ENCODE results near the gene METRNL.

Gene METRNL

DNA sequence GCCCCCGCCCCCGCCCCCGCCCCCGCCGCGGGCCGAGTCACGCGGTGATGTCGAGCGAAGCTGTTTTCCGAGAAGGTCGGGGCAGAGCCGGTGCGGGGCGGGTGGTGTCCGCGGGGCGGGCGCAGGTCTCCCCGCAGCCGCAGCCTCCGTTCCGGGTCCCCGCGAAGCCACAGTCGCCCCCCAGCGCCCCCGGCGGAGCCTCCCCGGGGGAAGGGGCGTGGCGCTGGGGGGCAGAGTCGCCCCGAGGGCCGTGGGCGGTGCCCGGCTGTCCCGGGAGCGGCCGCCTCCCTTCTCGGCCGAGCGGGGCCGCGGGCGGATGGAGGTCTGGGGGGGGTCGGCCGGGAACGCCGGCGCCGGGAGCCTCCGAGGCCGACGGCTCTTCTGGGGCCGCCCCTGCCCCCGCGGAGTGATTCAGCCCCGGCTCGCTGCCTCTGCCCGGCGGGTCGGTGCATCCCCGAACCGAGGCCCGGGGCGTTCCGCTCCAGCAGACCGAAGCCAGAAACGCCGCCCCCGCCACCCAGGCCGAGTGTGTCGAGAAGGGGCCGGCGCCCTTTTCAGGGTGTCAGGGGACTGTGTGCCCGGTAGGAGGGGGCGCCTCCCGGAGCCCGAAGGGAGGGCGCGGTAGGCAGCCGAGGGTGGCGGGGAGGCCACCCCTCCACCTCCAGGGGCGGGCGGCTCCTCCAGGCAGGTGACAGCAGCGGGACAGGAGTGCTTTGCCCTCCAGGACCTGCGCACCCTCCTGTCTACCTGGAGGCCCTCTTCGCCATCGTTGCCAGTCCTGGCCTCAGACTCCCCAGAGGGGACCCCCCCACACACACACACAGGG is 1.7 kb downstream of the METRNL start:
- no peak for DNase-seq (ENCODE audit: low read depth)

DNA sequence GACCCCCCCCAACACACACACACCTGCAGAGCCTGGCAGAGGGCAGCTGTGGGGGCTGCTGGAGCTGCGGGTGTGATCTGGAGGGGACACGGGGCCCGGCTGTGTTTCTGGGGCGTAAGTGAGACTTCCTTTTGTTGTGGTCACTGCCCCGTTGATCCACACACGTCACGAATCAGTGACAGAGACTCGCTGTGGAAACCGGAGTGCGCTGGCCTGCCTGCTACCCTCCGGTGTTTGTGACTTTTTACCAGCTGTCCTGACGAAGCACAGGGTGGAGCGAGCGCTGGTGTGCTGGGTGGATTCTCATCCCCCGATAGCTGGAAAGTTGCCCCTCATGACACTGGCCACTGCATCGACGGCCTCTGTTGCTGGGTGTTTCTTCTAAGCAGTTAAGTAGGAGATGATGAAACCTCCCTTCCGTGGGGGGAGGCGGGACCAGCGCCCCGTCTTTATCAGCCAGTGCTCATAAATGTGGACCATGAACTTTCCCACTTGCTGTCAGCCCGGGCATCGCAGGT is 2.3 kb downstream of the METRNL start:
- DNase-seq (ENCODE audit: low read depth) = no peak

GRCh38 chr17:83082424-83082823 is 3.0 kb downstream of the METRNL start:
- no peak for DNase-seq (ENCODE audit: low read depth)

DNA sequence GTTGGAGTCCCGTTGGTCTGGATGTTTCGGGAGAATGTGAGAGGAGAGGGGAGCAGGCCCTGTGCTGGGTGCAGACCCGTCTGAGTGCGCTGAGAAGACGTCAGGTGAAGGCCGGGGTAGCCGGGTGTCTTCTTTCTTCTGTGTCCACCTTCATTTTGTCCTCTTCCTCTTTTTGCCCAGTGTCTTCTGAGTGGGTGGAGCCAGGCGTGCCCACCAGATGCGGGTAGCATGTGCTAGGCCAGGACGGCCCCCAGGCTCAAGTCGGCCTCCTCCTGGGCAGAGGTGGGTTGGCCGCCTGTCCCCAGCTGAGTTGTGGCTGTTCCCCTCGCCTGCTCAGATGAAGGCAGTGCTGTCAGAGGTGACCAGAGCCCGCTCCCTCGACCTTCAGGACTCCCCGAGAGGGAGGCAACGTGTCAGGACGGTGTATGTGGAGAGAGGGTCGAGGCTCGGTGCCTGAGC is 3.5 kb downstream of the METRNL start:
- no peak for DNase-seq (ENCODE audit: low read depth)

GRCh38 chr17:83083368-83084201 is 4.2 kb downstream of the METRNL start:
- peak; percentile 90 for DNase-seq (ENCODE audit: low read depth)

- no peak for DNase-seq (ENCODE audit: low read depth)
Observed at GRCh38 chr17:83084214-83084613, 4.8 kb downstream of the METRNL start.

DNA sequence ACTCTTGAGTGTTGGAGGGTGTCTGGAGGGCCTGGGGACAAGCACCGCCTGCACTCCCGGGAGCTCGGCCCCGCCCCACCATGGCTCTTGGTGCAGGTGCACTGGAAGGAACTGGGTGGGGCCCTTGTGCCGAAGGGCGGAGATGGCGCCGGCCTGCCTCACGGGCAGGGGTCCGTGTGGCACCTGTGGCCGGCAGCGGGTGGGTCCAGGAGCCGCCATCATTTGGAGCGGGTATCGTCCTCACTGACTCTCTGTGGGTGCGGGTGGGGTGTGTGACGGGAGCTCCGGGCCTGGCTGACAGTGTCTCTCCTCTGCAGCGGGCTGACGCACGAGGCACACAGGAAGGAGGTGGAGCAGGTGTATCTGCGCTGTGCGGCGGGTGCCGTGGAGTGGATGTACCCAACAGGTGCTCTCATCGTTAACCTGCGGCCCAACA is 5.2 kb downstream of the METRNL start:
- DNase-seq (ENCODE audit: low read depth) = no peak

GRCh38 chr17:83085103-83085502 is 5.7 kb downstream of the METRNL start:
- no peak for DNase-seq (ENCODE audit: low read depth)

GRCh38 chr17:83085526-83086198 is 6.3 kb downstream of the METRNL start:
- DNase-seq (ENCODE audit: low read depth) = no peak

- no peak for DNase-seq (ENCODE audit: low read depth)
Observed at GRCh38 chr17:83086199-83086880, 6.9 kb downstream of the METRNL start.

DNA sequence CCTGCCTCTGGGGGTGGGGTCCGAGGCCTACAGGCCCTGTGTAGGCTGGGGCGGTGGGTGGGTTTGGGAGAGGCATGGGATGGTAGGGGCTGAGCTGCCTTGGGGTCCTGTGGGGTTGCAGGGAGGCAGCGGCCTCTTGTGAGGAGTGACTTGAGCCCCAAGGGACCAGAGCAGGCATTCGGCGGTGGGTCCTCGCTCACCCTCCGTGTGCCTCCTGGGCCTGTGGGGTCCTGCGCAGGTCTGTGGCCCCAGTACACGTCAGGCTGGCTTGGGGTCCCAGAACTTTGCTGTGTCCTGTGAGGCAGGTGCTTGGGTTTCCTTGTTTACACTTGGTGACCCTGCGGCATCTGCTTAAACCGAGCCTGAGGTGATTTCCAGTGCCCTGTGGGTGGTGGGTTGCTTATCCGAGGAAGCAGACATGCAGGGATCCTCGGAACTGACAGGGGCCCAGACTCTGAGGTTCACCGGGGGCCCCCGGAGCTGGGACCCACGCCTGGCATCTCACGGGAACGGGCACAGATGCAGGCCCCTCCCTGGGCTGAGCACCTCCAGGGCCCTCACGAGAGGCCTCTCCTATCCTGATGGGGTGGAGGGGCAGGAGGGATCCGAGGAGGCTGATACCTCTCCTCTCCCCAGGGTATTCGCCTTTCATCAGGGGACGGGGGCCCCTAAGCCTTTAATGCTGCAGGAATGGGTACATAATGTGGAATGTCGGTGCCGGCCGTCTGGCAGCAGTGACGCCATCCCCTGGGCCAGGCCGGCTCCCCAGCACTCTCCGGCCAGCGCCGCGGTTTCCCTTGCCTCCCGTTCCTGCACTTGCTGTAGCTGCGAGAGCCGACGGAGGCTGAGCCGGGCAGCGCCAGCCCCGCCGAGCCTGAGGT is 7.7 kb downstream of the METRNL start:
- DNase-seq (ENCODE audit: low read depth) = no peak

DNA sequence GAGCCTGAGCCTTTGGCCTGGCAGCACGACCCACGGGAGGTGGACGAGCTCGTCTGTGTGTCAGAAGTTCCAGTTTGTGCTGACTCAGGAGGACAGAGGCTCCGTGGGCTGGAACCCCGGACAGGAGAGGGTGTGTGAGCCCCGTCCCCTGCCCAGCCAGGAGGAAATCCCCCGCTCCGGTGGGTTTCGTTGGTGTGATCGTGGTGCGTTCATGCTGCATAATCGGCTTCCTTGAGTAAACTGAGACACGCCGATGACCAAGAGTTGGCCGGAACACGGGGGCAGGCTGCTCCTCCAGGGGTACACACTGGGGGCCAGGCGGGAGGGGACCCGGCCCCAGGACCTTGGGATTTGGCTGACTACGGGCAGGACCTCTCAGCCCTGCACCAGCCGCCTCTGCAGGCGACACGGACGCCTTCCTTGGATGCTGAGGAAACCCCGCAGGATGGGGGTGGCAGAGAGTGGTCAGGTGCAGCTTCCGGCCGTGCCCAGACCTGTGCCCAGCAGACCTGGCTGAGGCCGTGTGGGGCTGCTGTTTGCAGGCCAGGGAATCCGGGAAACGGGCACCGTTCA is 8.5 kb downstream of the METRNL start:
- DNase-seq (ENCODE audit: low read depth) = no peak

DNA sequence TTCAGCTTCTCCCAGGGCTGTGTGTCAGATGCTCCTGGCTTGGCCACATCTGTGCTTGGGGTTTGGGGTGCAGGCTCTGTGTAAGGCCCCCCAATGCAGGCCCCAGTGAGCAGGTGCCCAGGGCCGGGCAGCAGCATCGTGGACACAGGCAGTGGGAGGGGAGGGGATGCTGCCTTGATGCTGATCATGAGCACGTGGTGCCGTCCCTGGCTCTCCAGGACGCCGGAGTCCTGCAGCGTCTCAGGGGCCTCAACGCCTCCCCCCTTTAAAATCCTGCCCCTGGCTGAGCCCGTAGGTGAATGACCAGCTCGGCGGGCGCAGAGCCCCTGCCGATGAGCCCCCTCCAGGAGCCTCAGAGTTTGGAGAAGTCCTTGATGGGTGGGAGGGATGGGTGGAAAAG is 9.0 kb downstream of the METRNL start:
- no peak for DNase-seq (ENCODE audit: low read depth)

DNA sequence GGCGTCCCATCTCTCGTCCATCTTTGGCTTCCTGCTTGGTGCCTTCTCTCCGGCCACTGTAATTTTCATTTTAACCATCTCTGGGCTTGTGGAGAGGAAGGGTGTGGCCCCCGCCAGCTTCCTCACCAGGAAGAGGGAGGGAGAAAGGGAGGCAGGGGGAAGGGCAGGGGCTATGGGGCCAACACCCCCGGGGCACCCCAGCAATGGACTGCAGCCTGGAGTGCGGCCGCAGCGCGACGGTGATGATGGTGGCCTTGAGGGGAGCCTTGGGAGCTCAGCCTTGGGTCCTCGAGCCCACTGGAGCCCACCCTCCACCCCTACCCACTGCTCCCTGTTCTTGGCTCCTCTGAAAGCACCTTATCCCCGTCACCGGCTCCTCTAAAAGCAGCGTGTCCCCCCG is 9.5 kb downstream of the METRNL start:
- DNase-seq (ENCODE audit: low read depth) = no peak

- no peak for DNase-seq (ENCODE audit: low read depth)
Observed at GRCh38 chr17:83089328-83090132, 10.1 kb downstream of the METRNL start.

- DNase-seq (ENCODE audit: low read depth) = no peak
Observed at GRCh38 chr17:83090444-83091256, 11.2 kb downstream of the METRNL start.

DNA sequence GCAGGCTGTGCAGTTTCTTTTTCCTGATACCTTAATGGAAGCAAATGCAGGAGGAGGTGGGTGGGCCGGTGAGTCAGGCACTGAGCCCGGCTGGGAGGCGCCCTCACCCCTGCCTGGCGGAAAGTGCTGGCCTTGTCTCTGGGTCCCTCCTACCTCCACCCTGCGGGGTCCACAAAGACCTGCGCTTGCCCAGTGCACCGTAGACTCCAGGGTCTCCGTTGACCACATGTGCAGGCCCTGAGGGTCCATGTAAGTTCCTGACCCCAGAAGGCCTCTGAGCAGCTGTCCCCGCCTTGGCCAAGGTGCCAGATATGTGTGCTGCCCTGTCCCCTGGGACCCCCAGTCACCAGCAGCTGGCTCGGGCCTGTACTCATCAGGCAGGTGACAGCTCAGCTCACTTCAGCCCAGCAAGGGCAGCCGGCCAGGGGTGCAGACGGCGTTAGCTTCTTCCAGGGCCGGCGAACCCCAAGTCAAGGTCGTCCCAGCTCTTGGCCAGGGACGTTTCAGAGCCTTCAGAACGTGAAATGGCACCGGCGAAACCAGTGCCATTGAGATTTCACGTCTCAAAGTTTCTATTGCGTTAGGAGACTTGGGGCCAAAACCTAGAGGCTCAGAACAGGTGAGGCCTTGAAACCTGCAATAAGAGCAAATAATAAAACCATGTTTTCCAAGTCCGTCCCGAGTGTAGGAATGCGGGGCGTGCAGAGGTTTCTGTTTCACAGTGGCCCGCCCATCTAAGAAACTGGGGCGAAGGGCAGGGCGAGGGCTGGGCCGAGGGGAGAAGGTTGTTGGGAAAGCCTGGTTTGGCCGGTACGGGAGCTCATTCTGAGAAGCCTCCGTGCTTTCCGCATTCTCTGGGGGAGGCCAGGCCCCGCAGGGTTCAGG is 12.1 kb downstream of the METRNL start:
- DNase-seq (ENCODE audit: low read depth) = no peak

DNA sequence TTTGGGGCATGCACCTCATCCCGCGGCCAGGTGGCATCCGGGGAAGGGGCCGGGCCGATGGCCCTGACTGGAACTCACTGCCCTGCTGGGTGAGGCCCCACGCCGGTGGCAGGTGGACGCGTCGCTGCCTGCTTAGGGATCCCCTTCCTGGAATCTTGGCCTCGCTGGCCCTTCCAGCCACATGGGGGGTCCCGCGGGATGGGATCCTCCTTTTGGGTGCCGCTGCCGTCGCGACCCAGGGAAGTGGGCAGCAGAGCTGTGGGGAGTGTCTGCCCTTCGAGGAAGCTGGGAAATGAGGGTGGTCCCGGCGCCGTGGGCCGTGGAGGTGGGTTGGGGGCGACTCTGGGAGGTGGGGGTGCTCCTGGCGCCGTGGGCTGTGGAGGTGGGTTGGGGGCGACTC is 12.8 kb downstream of the METRNL start:
- no peak for DNase-seq (ENCODE audit: low read depth)

All from non-pigmented ciliary epithelial cell (primary cell).